K562 (cell line): ENCODE data around the gene GPT2. TPM values are rescaled to one million over a fixed set of nuclear protein-coding genes. Genes with fewer than 3 reads are reported as not detected.

Experiments
- ATAC-seq: fragments of 200-7000 bp; cut with Tn5 transposase; 3 replicates; pipeline ENCODE4 v1.9.1; 2020; ENCODE audit warnings: moderate library complexity
- BruUV-seq: library from RNA; stranded (reverse); fragments of 400-500 nt; replicated peaks from 2 replicates; lab custom pipeline; 2021; lab: Mats Ljungman, UMichigan
- CTCF ChIA-PET: fragments of 300-600 bp; formaldehyde crosslinking; extraction: SDS; loops from one replicate; lab custom pipeline; 2021; ENCODE audit warnings: low intra/inter-chr PET ratio; lab: Yijun Ruan, JAX
- POLR2A ChIA-PET: fragments of 300-600, 350-650 bp; sonication (Branson Sonifier 250); formaldehyde crosslinking; extraction: SDS; loops from one replicate; lab custom pipeline; 2021; ENCODE audit warnings: antibody characterized with exemption, inconsistent platforms; lab: Yijun Ruan, JAX
- DNase-seq, 4 experiments: peaks; one replicate each; pipeline versions ENCODE4 v3.0.0 to v3.0.0-alpha.2; 2011 to 2018; ENCODE audit warnings: low spot score in 3 of 4, mixed read lengths in 3 of 4; ENCODE audit errors: extremely low read depth in 1 of 4
- FAIRE-seq: peaks from 2 replicates; lab custom pipeline; 2011; peaks lifted over from hg19 to GRCh38; lab: Jason Lieb, UNC
- H2AFZ ChIP-seq: 2 replicates; pipeline ENCODE4 v1.6.0; 2011; ENCODE audit warnings: low read depth, low read length, control low read depth, inconsistent platforms
- H3K27ac ChIP-seq: fragments of 200-600 bp; 3 replicates; pipeline ENCODE4 v1.8.0; 2011; ENCODE audit warnings: low read depth, mild to moderate bottlenecking, control low read depth, inconsistent platforms, low read length, moderate library complexity, mixed read lengths; ENCODE audit errors: extremely low read depth
- H3K27me3 ChIP-seq, 2 experiments: fragments of 300-600 bp in 1 of 2; 2 replicates in 1 of 2; 3 replicates in 1 of 2; pipeline versions ENCODE4 v1.6.0 to v1.8.0; 2011; ENCODE audit warnings: inconsistent platforms in 2 of 2, low read length in 2 of 2, mild to moderate bottlenecking in 1 of 2, mixed read lengths in 1 of 2, moderate library complexity in 1 of 2; ENCODE audit not compliant: control insufficient read depth in 2 of 2, insufficient read depth in 2 of 2
- H3K36me3 ChIP-seq: fragments of 300-600 bp; 3 replicates; pipeline ENCODE4 v1.8.0; 2011; ENCODE audit warnings: mild to moderate bottlenecking, low read length, inconsistent platforms; ENCODE audit not compliant: control insufficient read depth, insufficient read depth
- H3K4me1 ChIP-seq, 2 experiments: fragments of 200-600 bp in 1 of 2; replicated peaks in 1 of 2; 2 replicates in 1 of 2; 3 replicates in 1 of 2; pipeline versions ENCODE4 v1.5.1 to v1.8.0; 2011; ENCODE audit warnings: inconsistent platforms in 2 of 2, low read length in 2 of 2, mild to moderate bottlenecking in 1 of 2, mixed read lengths in 1 of 2, moderate library complexity in 1 of 2; ENCODE audit not compliant: control insufficient read depth in 2 of 2, insufficient read depth in 2 of 2
- H3K4me2 ChIP-seq: 2 replicates; pipeline ENCODE4 v1.6.1; 2011; ENCODE audit warnings: low read length, control low read depth, inconsistent platforms, mixed read lengths; ENCODE audit not compliant: insufficient read depth
- H3K4me3 ChIP-seq: fragments of 200-600 bp; sonication (generic), shearing (Covaris generic); 2 replicates; pipeline ENCODE4 v1.5.1; 2016; ENCODE audit warnings: control low read depth, inconsistent platforms
- H3K79me2 ChIP-seq: fragments of 200-600 bp; 3 replicates; pipeline ENCODE4 v1.8.0; 2011; ENCODE audit warnings: low read length, inconsistent platforms; ENCODE audit not compliant: control insufficient read depth, insufficient read depth
- H3K9ac ChIP-seq, 2 experiments: 2 replicates each; pipeline versions ENCODE4 v1.6.0 to v1.6.1; 2011; ENCODE audit warnings: low read depth in 2 of 2, low read length in 2 of 2, control low read depth in 1 of 2, inconsistent platforms in 1 of 2, mild to moderate bottlenecking in 1 of 2, mixed read lengths in 1 of 2; ENCODE audit not compliant: insufficient read depth in 1 of 2
- H3K9me1 ChIP-seq: one replicate; pipeline ENCODE4 v1.6.0; 2011; ENCODE audit warnings: inconsistent platforms, mild to moderate bottlenecking, low read length, moderate library complexity; ENCODE audit not compliant: control insufficient read depth, insufficient read depth
- H3K9me3 ChIP-seq: replicated peaks from 2 replicates; pipeline ENCODE4 v1.5.1; 2011; ENCODE audit warnings: low read depth, low read length, inconsistent platforms; ENCODE audit not compliant: control insufficient read depth, insufficient read depth
- H4K20me1 ChIP-seq: replicated peaks from 2 replicates; pipeline ENCODE4 v1.6.1; 2011; ENCODE audit warnings: low read length, inconsistent platforms, mixed read lengths; ENCODE audit not compliant: control insufficient read depth, insufficient read depth
- CREB3L1 ChIP-seq: fragments of 450-650 bp; IDR thresholded peaks from 2 replicates; pipeline ENCODE4 v1.6.1; 2014; ENCODE audit warnings: low read depth, mild to moderate bottlenecking, moderate library complexity, borderline replicate concordance
- DPF2 ChIP-seq: fragments of 450-650 bp; IDR thresholded peaks from 2 replicates; pipeline ENCODE4 v1.6.1; 2016
- EGR1 ChIP-seq: fragments of 450-650 bp; conservative IDR thresholded peaks from 2 replicates; pipeline ENCODE4 v1.6.1; 2017; ENCODE audit warnings: mild to moderate bottlenecking
- FOXM1 ChIP-seq, 2 experiments: fragments of 450-650 bp in 1 of 2; sonication (generic) in 1 of 2; formaldehyde crosslinking in 1 of 2; IDR thresholded peaks; 2 replicates each; pipeline versions ENCODE4 v1.6.1 to v1.9.0; 2017 to 2022; ENCODE audit warnings: low read depth in 2 of 2, mild to moderate bottlenecking in 2 of 2, missing genetic modification reagents in 1 of 2, moderate library complexity in 1 of 2
- GABPB2 ChIP-seq: fragments of 250-450 bp; sonication (Bioruptor Pico); conservative IDR thresholded peaks from 2 replicates; pipeline ENCODE4 v1.5.1; 2021; ENCODE audit warnings: mild to moderate bottlenecking
- HLTF ChIP-seq: fragments of 450-650 bp; IDR thresholded peaks from 2 replicates; pipeline ENCODE4 v1.6.1; 2016
- IFI16 ChIP-seq: fragments of 250-450 bp; sonication (Bioruptor Pico); IDR thresholded peaks from 2 replicates; pipeline ENCODE4 v2.1.2; 2022; ENCODE audit warnings: mild to moderate bottlenecking, inconsistent platforms
- NFIC ChIP-seq: fragments of 450-650 bp; IDR thresholded peaks from 2 replicates; pipeline ENCODE4 v1.6.1; 2017; ENCODE audit warnings: mild to moderate bottlenecking, inconsistent platforms
- SNIP1 ChIP-seq: fragments of 450-650 bp; IDR thresholded peaks from 2 replicates; pipeline ENCODE4 v1.7.1; 2017; ENCODE audit warnings: low read depth, mild to moderate bottlenecking
- STAT5A ChIP-seq: IDR thresholded peaks from 2 replicates; pipeline ENCODE4 v1.6.1; 2012; ENCODE audit warnings: low read length, inconsistent platforms, borderline replicate concordance
- TAF15 ChIP-seq: fragments of 200-400 bp; formaldehyde crosslinking; IDR thresholded peaks from 2 replicates; pipeline ENCODE4 v1.6.1; 2017; ENCODE audit warnings: mild to moderate bottlenecking, low read depth, low read length, moderate library complexity
- TCF7L2 ChIP-seq: fragments of 150-350 bp; IDR thresholded peaks from 2 replicates; pipeline ENCODE4 v1.6.1; 2016; ENCODE audit warnings: low read depth, mild to moderate bottlenecking, low read length, moderate library complexity
- ZBTB12 ChIP-seq: fragments of 250-450 bp; sonication (Bioruptor Pico); IDR thresholded peaks from 2 replicates; pipeline ENCODE4 v1.4.0; 2020
- ZBTB33 ChIP-seq: sonication (generic); formaldehyde crosslinking; IDR thresholded peaks from 2 replicates; pipeline ENCODE4 v1.8.1; 2023; ENCODE audit warnings: mild to moderate bottlenecking, missing genetic modification reagents
- ZNF347 ChIP-seq: fragments of 450-650 bp; formaldehyde crosslinking; IDR thresholded peaks from 2 replicates; pipeline ENCODE4 v1.4.0; 2020; ENCODE audit warnings: low read depth, mild to moderate bottlenecking, moderate library complexity
- ZNF551 ChIP-seq: fragments of 250-450 bp; sonication (Bioruptor Pico); IDR thresholded peaks from 2 replicates; pipeline ENCODE4 v1.5.0; 2021; ENCODE audit warnings: mild to moderate bottlenecking, moderate library complexity
- ZNF79 ChIP-seq: fragments of 250-450 bp; sonication (Bioruptor Pico); IDR thresholded peaks from 2 replicates; pipeline ENCODE4 v1.4.0; 2020; ENCODE audit warnings: low read depth, mild to moderate bottlenecking, moderate library complexity
- WGBS: fragments of 100-300 bp; shearing (Covaris generic); methylation state at CpG from one replicate; pipeline ENCODE4 v1.1.6; 2016; ENCODE audit warnings: low coverage, mixed read lengths; ENCODE audit not compliant: insufficient coverage; ENCODE audit errors: missing lambda C conversion rate; 5-methylcytosine and 5-hydroxymethylcytosine counted together
- in situ Hi-C: fragments of 300-500 bp; cut with MboI; formaldehyde crosslinking; loops from 4 replicates; pipeline ENCODE4 v1.15.0; 2018; ENCODE audit warnings: inconsistent platforms, mixed read lengths
- intact Hi-C: fragments of 100-400 bp; cut with micrococcal nuclease; formaldehyde crosslinking; loops from 2 replicates; pipeline ENCODE4 v1.14.2; 2022
- polyA plus RNA-seq, 8 experiments: library from polyadenylated mRNA; depleted of rRNA in 4 of 8; stranded (reverse) in 5 of 8; unstranded in 3 of 8; fragments of >200 nt; fragmentation: Nextera tagmentation in 2 of 8; fragmentation: Illumina TruSeq in 1 of 8; extraction: Ambion mirVana in 2 of 8; extraction: Trizol in 1 of 8; gene quantifications; 2 replicates each; pipeline versions ENCODE4 v1.2.1 to v1.2.3, GENCODE V29; 2011 to 2014; ENCODE audit warnings: inconsistent platforms in 1 of 8, missing spikeins in 1 of 8
- total RNA-seq, 7 experiments: library from RNA; depleted of rRNA in 6 of 7; stranded (reverse); fragments of >200 nt in 6 of 7; fragmentation: Illumina TruSeq in 2 of 7; extraction: Trizol in 2 of 7; gene quantifications; 2 replicates each; pipeline versions ENCODE4 v1.2.1 to v1.2.3, GENCODE V29; 2011 to 2021; ENCODE audit warnings: low replicate concordance in 1 of 7
- TF ChIP-seq, protein P1 (sequence below): fragments of 250-450 bp; sonication (Bioruptor Pico); IDR thresholded peaks from 2 replicates; pipeline ENCODE4 v1.5.0; 2020; ENCODE audit warnings: mild to moderate bottlenecking, borderline replicate concordance

GPT2 gene
- total and polyA plus RNA-seq, 9 of the 15 experiments (the other 6 are each of a cell fraction or from before 2014, with no cell fraction given): 0.79 to 14.4 (median 5.8) TPM

GRCh38 chr16:46844771-46845170 lies 39.4 kb upstream of the GPT2 start:
- Histone ChIP-seq H3K9me3 (no peaks in the 10 kb centered on the region), H3K27me3 (peaks cover 0 to 4% of the 10 kb centered on the region in 2 experiments; a peak in 2 of 5 replicates), H2AFZ (no peak overlapping the region), H3K9me1 (no peaks in the 10 kb centered on the region), H3K36me3 (no peaks in the 10 kb centered on the region), H3K4me2 (no peak overlapping the region), H4K20me1 (no peaks in the 10 kb centered on the region), H3K4me1 (peaks cover 0 to 5% of the 10 kb centered on the region in 2 experiments; a peak in 2 of 5 replicates), H3K27ac (no peak overlapping the region), H3K4me3 (no peak overlapping the region), H3K79me2 (no peaks in the 10 kb centered on the region), H3K9ac (no peak overlapping the region)
- in situ Hi-C loops (no loop called here), intact Hi-C loops (no loop called here)
- 72% methylated on average over 9 of the region's 10 CpGs for WGBS
- no TSS peak for BruUV-seq
- FAIRE-seq: no peak
- DNase-seq: no peak
- no peak for ATAC-seq
- ChIA-PET CTCF (interaction anchor here (0.6 kb wide), 1 partner anchor 683 kb away, joined by 4 read pairs; no protein-coding TSS in a partner anchor), POLR2A (no interaction called here)
- TF ChIP-seq FOXM1 (IDR thresholded peaks at IDR 0.05; ENCODE audit: low read depth): no peak
- TF ChIP-seq FOXM1 (CRISPR knock-in tag; IDR thresholded peaks at IDR 0.05; ENCODE audit: low read depth): no peak
- no peak for TF ChIP-seq ZBTB33
- no peak for TF ChIP-seq SNIP1
- TF ChIP-seq ZNF347 (CRISPR knock-in tag): no peak
- TF ChIP-seq GABPB2 (CRISPR knock-in tag): no peak
- no peak for TF ChIP-seq CREB3L1
- TF ChIP-seq ZNF551: no peak
- TF ChIP-seq DPF2: no peak
- TF ChIP-seq, protein P1, sequence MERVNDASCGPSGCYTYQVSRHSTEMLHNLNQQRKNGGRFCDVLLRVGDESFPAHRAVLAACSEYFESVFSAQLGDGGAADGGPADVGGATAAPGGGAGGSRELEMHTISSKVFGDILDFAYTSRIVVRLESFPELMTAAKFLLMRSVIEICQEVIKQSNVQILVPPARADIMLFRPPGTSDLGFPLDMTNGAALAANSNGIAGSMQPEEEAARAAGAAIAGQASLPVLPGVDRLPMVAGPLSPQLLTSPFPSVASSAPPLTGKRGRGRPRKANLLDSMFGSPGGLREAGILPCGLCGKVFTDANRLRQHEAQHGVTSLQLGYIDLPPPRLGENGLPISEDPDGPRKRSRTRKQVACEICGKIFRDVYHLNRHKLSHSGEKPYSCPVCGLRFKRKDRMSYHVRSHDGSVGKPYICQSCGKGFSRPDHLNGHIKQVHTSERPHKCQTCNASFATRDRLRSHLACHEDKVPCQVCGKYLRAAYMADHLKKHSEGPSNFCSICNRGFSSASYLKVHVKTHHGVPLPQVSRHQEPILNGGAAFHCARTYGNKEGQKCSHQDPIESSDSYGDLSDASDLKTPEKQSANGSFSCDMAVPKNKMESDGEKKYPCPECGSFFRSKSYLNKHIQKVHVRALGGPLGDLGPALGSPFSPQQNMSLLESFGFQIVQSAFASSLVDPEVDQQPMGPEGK (CRISPR knock-in tag): no peak
- TF ChIP-seq TCF7L2: no peak
- no peak for TF ChIP-seq STAT5A
- TF ChIP-seq EGR1: no peak
- TF ChIP-seq ZBTB12 (CRISPR knock-in tag): no peak
- TF ChIP-seq NFIC: no peak
- no peak for TF ChIP-seq HLTF
- TF ChIP-seq IFI16 (CRISPR knock-in tag): no peak
- TF ChIP-seq ZNF79 (CRISPR knock-in tag): no peak
- no peak for TF ChIP-seq TAF15
